Lower leg skin (tissue), 3 donors: ENCODE measurements around the gene MBOAT7.

Experiments
- CTCF ChIP-seq, 3 donors: fragments of 450-650 bp; IDR thresholded peaks; one replicate each; pipeline ENCODE4 v1.5.1; 2016; ENCODE audit warnings: antibody characterized with exemption in 3 of 3, mild to moderate bottlenecking in 3 of 3, moderate library complexity in 2 of 3
- POLR2A ChIP-seq, 2 donors: fragments of 450-650 bp; IDR thresholded peaks; one replicate each; pipeline ENCODE4 v1.6.1; 2016 to 2017; ENCODE audit warnings: antibody characterized with exemption in 2 of 2, mild to moderate bottlenecking in 1 of 2, moderate library complexity in 1 of 2

GRCh38 chr19:54231077-54231931 is 41.9 kb upstream of the MBOAT7 start:
- TF ChIP-seq POLR2A (IDR thresholded peaks at IDR 0.05), result no peak
- TF ChIP-seq CTCF (IDR thresholded peaks at IDR 0.05), result peak in 1 of 3 donors; percentile 75
